Measurements from ENCODE around the gene EHD4.

- TF ChIP-seq CTCF (IDR thresholded peaks at IDR 0.05; ENCODE audit: low read length) (no peak), EZH2 (IDR thresholded peaks at IDR 0.05; ENCODE audit: borderline replicate concordance, low read length) (no peak)
Observed at GRCh38 chr15:41954036-41954435, 18.3 kb downstream of the EHD4 start.
